K562 (cell line): ENCODE measurements around the gene ATP5PO. TPM values are rescaled to one million over a fixed set of nuclear protein-coding genes. Genes with fewer than 3 reads are reported as not detected.

ENCODE experiments used
- ATF7 ChIP-seq: fragments of 450-650 bp; IDR thresholded peaks from 2 replicates; pipeline ENCODE4 v1.7.1; 2014; ENCODE audit warnings: mild to moderate bottlenecking, moderate library complexity
- CBFA2T2 ChIP-seq: fragments of 450-650 bp; conservative IDR thresholded peaks from 2 replicates; pipeline ENCODE4 v1.6.1; 2017; ENCODE audit warnings: mild to moderate bottlenecking
- CBFA2T3 ChIP-seq: fragments of 450-650 bp; IDR thresholded peaks from 2 replicates; pipeline ENCODE4 v1.6.1; 2017
- CC2D1A ChIP-seq: fragments of 450-650 bp; IDR thresholded peaks from 2 replicates; pipeline ENCODE4 v1.6.1; 2017; ENCODE audit warnings: mild to moderate bottlenecking
- CEBPB ChIP-seq: fragments of 450-650 bp; IDR thresholded peaks from 2 replicates; pipeline ENCODE4 v1.6.1; 2016; ENCODE audit warnings: missing genetic modification characterization, missing compliant biosample characterization
- CTBP1 ChIP-seq: fragments of 450-650 bp; IDR thresholded peaks from 2 replicates; pipeline ENCODE4 v1.6.1; 2016; ENCODE audit warnings: borderline replicate concordance
- ETS2 ChIP-seq: IDR thresholded peaks from 2 replicates; pipeline ENCODE4 v1.6.1; 2016; ENCODE audit warnings: borderline replicate concordance, missing genetic modification characterization, mild to moderate bottlenecking, moderate library complexity, missing compliant biosample characterization; ENCODE audit not compliant: poor library complexity, severe bottlenecking
- FIP1L1 ChIP-seq: fragments of 200-400 bp; formaldehyde crosslinking; IDR thresholded peaks from 2 replicates; pipeline ENCODE4 v1.6.1; 2018; ENCODE audit warnings: mild to moderate bottlenecking, low read depth, low read length; ENCODE audit not compliant: poor library complexity, severe bottlenecking
- GATA2 ChIP-seq: sonication (generic); formaldehyde crosslinking; IDR thresholded peaks from 2 replicates; pipeline ENCODE4 v1.4.0; 2020; ENCODE audit warnings: mild to moderate bottlenecking, missing genetic modification reagents
- HDAC1 ChIP-seq, 2 experiments: fragments of 450-650 bp; IDR thresholded peaks; 2 replicates each; pipeline ENCODE4 v1.6.1; 2016 to 2017; ENCODE audit warnings: inconsistent platforms in 1 of 2, mild to moderate bottlenecking in 1 of 2, moderate library complexity in 1 of 2
- MAFG ChIP-seq: fragments of 450-650 bp; conservative IDR thresholded peaks from 2 replicates; pipeline ENCODE4 v1.6.1; 2016; ENCODE audit warnings: missing genetic modification characterization, missing compliant biosample characterization
- MAFK ChIP-seq: IDR thresholded peaks from 2 replicates; pipeline ENCODE4 v1.6.1; 2011; ENCODE audit warnings: low read length, improper control_type of control experiment
- NCOA4 ChIP-seq: fragments of 450-650 bp; IDR thresholded peaks from 2 replicates; pipeline ENCODE4 v1.6.1; 2018; ENCODE audit warnings: mild to moderate bottlenecking; ENCODE audit not compliant: partially characterized antibody
- NFXL1 ChIP-seq: fragments of 450-650 bp; formaldehyde crosslinking; IDR thresholded peaks from 2 replicates; pipeline ENCODE4 v1.4.0; 2021; ENCODE audit warnings: mild to moderate bottlenecking
- OTX1 ChIP-seq: fragments of 450-650 bp; formaldehyde crosslinking; IDR thresholded peaks from 2 replicates; pipeline ENCODE4 v1.4.0; 2022; ENCODE audit warnings: mild to moderate bottlenecking
- PHB2 ChIP-seq: fragments of 450-650 bp; IDR thresholded peaks from 2 replicates; pipeline ENCODE4 v1.6.1; 2017; ENCODE audit warnings: low read depth
- PHF20 ChIP-seq: fragments of 450-650 bp; IDR thresholded peaks from 2 replicates; pipeline ENCODE4 v1.6.1; 2018; ENCODE audit not compliant: partially characterized antibody
- PRPF4 ChIP-seq: fragments of 200-400 bp; formaldehyde crosslinking; IDR thresholded peaks from one replicate; pipeline ENCODE4 v1.6.1; 2017; ENCODE audit warnings: low read length, low read depth, mild to moderate bottlenecking; ENCODE audit not compliant: insufficient read depth, poor library complexity, severe bottlenecking
- SMAD4 ChIP-seq: fragments of 250-450 bp; sonication (Bioruptor Pico); conservative IDR thresholded peaks from 2 replicates; pipeline ENCODE4 v1.8.0; 2021; ENCODE audit warnings: inconsistent platforms, mild to moderate bottlenecking, moderate library complexity
- TCF7L2 ChIP-seq: fragments of 150-350 bp; IDR thresholded peaks from 2 replicates; pipeline ENCODE4 v1.6.1; 2016; ENCODE audit warnings: low read depth, mild to moderate bottlenecking, low read length, moderate library complexity
- TEAD2 ChIP-seq: fragments of 450-650 bp; IDR thresholded peaks from 2 replicates; pipeline ENCODE4 v1.6.1; 2016; ENCODE audit warnings: missing genetic modification characterization, control low read depth, missing compliant biosample characterization
- ZNF217 ChIP-seq: sonication (generic); formaldehyde crosslinking; IDR thresholded peaks from 2 replicates; pipeline ENCODE4 v1.8.0; 2022; ENCODE audit warnings: mild to moderate bottlenecking, missing genetic modification reagents
- ZNF696 ChIP-seq: fragments of 250-450 bp; sonication (Bioruptor Pico); conservative IDR thresholded peaks from 2 replicates; pipeline ENCODE4 v1.4.0; 2020; ENCODE audit warnings: mild to moderate bottlenecking, moderate library complexity
- polyA plus RNA-seq, 8 experiments: library from polyadenylated mRNA; depleted of rRNA in 4 of 8; stranded (reverse) in 5 of 8; unstranded in 3 of 8; fragments of >200 nt; fragmentation: Nextera tagmentation in 2 of 8; fragmentation: Illumina TruSeq in 1 of 8; extraction: Ambion mirVana in 2 of 8; extraction: Trizol in 1 of 8; gene quantifications; 2 replicates each; pipeline versions ENCODE4 v1.2.1 to v1.2.3, GENCODE V29; 2011 to 2014; ENCODE audit warnings: inconsistent platforms in 1 of 8, missing spikeins in 1 of 8
- total RNA-seq, 7 experiments: library from RNA; depleted of rRNA in 6 of 7; stranded (reverse); fragments of >200 nt in 6 of 7; fragmentation: Illumina TruSeq in 2 of 7; extraction: Trizol in 2 of 7; gene quantifications; 2 replicates each; pipeline versions ENCODE4 v1.2.1 to v1.2.3, GENCODE V29; 2011 to 2021; ENCODE audit warnings: low replicate concordance in 1 of 7
- TF ChIP-seq, protein P1 (sequence below): fragments of 250-450 bp; sonication (Bioruptor Pico); IDR thresholded peaks from 2 replicates; pipeline ENCODE4 v1.5.0; 2022; ENCODE audit warnings: mild to moderate bottlenecking
- TF ChIP-seq, protein P2 (sequence below): IDR thresholded peaks from 2 replicates; pipeline ENCODE4 v1.6.1; 2012; ENCODE audit warnings: low read depth, low read length, improper control_type of control experiment, borderline replicate concordance
- TF ChIP-seq, protein P3 (sequence below): IDR thresholded peaks from 2 replicates; pipeline ENCODE4 v1.6.1; 2011; ENCODE audit warnings: borderline replicate concordance, low read depth, mild to moderate bottlenecking, moderate library complexity, low read length; ENCODE audit not compliant: insufficient read depth, poor library complexity, severe bottlenecking

ATP5PO gene
- total and polyA plus RNA-seq, 9 of the 15 experiments (the other 6 are each of a cell fraction or from before 2014, with no cell fraction given): 367 to 2,722 (median 808) TPM

- TF ChIP-seq CC2D1A: no peak
- TF ChIP-seq NFXL1 (CRISPR knock-in tag): no peak
- 0 out of 2 replicates have a peak, but pooled peaks have one; percentile 56 for TF ChIP-seq SMAD4 (CRISPR knock-in tag)
- peak; percentile 33; the same call in 1 of the 2 replicates for TF ChIP-seq MAFK
- TF ChIP-seq ATF7: no peak
- TF ChIP-seq, protein P1, sequence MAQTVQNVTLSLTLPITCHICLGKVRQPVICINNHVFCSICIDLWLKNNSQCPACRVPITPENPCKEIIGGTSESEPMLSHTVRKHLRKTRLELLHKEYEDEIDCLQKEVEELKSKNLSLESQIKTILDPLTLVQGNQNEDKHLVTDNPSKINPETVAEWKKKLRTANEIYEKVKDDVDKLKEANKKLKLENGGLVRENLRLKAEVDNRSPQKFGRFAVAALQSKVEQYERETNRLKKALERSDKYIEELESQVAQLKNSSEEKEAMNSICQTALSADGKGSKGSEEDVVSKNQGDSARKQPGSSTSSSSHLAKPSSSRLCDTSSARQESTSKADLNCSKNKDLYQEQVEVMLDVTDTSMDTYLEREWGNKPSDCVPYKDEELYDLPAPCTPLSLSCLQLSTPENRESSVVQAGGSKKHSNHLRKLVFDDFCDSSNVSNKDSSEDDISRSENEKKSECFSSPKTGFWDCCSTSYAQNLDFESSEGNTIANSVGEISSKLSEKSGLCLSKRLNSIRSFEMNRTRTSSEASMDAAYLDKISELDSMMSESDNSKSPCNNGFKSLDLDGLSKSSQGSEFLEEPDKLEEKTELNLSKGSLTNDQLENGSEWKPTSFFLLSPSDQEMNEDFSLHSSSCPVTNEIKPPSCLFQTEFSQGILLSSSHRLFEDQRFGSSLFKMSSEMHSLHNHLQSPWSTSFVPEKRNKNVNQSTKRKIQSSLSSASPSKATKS (CRISPR knock-in tag): no peak
- 0 out of 2 replicates have a peak, but pooled peaks have one; percentile 21 for TF ChIP-seq CEBPB
- no peak for TF ChIP-seq PHF20
- no peak for TF ChIP-seq ETS2
- no peak for TF ChIP-seq OTX1
- TF ChIP-seq ZNF217 (CRISPR knock-in tag): no peak
- TF ChIP-seq TCF7L2: no peak
- no peak for TF ChIP-seq NCOA4
- TF ChIP-seq CBFA2T2: peak; percentile 87
- peak; percentile 69 for TF ChIP-seq MAFG (tag)
- TF ChIP-seq CBFA2T3: peak; percentile 89
- no peak for TF ChIP-seq FIP1L1
- TF ChIP-seq ZNF696 (CRISPR knock-in tag): no peak
- no peak for TF ChIP-seq PRPF4
- no peak for TF ChIP-seq TEAD2 (tag)
- TF ChIP-seq, protein P2, sequence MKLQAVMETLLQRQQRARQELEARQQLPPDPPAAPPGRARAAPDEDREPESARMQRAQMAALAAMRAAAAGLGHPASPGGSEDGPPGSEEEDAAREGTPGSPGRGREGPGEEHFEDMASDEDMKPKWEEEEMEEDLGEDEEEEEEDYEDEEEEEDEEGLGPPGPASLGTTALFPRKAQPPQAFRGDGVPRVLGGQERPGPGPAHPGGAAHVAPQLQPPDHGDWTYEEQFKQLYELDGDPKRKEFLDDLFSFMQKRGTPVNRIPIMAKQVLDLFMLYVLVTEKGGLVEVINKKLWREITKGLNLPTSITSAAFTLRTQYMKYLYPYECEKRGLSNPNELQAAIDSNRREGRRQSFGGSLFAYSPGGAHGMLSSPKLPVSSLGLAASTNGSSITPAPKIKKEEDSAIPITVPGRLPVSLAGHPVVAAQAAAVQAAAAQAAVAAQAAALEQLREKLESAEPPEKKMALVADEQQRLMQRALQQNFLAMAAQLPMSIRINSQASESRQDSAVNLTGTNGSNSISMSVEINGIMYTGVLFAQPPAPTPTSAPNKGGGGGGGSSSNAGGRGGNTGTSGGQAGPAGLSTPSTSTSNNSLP: no peak
- no peak for TF ChIP-seq HDAC1 (IDR thresholded peaks at IDR 0.05)
- peak; percentile 73; the same call in 1 of the 2 replicates for TF ChIP-seq CTBP1
- TF ChIP-seq GATA2 (CRISPR knock-in tag): peak; percentile 81
- no peak; the same call in 1 of the 2 replicates for TF ChIP-seq PHB2
- TF ChIP-seq, protein P3, sequence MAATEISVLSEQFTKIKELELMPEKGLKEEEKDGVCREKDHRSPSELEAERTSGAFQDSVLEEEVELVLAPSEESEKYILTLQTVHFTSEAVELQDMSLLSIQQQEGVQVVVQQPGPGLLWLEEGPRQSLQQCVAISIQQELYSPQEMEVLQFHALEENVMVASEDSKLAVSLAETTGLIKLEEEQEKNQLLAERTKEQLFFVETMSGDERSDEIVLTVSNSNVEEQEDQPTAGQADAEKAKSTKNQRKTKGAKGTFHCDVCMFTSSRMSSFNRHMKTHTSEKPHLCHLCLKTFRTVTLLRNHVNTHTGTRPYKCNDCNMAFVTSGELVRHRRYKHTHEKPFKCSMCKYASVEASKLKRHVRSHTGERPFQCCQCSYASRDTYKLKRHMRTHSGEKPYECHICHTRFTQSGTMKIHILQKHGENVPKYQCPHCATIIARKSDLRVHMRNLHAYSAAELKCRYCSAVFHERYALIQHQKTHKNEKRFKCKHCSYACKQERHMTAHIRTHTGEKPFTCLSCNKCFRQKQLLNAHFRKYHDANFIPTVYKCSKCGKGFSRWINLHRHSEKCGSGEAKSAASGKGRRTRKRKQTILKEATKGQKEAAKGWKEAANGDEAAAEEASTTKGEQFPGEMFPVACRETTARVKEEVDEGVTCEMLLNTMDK: no peak
Observed at GRCh38 chr21:33870768-33871167, 44.8 kb downstream of the ATP5PO start (continued).
